GM18873 (cell line): ENCODE data around the gene ZNF709.
A peak's percentile ranks its signal among the peaks of the same experiment; 100 is the strongest.
"Not testable (repeated sequence)": the region's sequence is repeated elsewhere in the genome, so short reads cannot be mapped to it uniquely, and the experiment has no call there.

ENCODE experiments used
- ATAC-seq: cut with Tn5 transposase; IDR thresholded peaks from one replicate; pipeline ENCODE4 v1.9.1; 2021; ENCODE audit warnings: mild to moderate bottlenecking, moderate library complexity, moderate number of reproducible peaks; ENCODE audit not compliant: unreplicated experiment, low FRiP score

Gene ZNF709

GRCh38 chr19:12484371-12485051 lies at the start of gene ZNF709:
TSS of gene ZNF709 (minus strand) at chr19:12484816. CDS start at chr19:12484657, 159 bp downstream.
- ATAC-seq = peak; percentile 83

- ATAC-seq = no peak
Measured at GRCh38 chr19:12527034-12527836, 42.6 kb upstream of the ZNF709 start.

- no peak for ATAC-seq
Measured at GRCh38 chr19:12526542-12526941, 41.9 kb upstream of the ZNF709 start.

- ATAC-seq = no peak
Measured at GRCh38 chr19:12521996-12522395, 37.4 kb upstream of the ZNF709 start.

- no peak for ATAC-seq
Measured at GRCh38 chr19:12513531-12514061, 29.0 kb upstream of the ZNF709 start.

GRCh38 chr19:12497032-12497431 lies 12.4 kb upstream of the ZNF709 start:
- no peak for ATAC-seq

GRCh38 chr19:12496480-12496879 lies 11.9 kb upstream of the ZNF709 start:
- ATAC-seq = no peak

GRCh38 chr19:12495002-12495802 lies 10.6 kb upstream of the ZNF709 start:
- no peak for ATAC-seq

GRCh38 chr19:12494260-12494860 lies 9.7 kb upstream of the ZNF709 start:
- ATAC-seq = no peak

GRCh38 chr19:12486265-12486783 lies 1.7 kb upstream of the ZNF709 start:
- ATAC-seq = not testable (repeated sequence)

- ATAC-seq = no peak
Measured at GRCh38 chr19:12485571-12485970, 955 bp upstream of the ZNF709 start.

GRCh38 chr19:12485052-12485416 lies 418 bp upstream of the ZNF709 start:
- no peak for ATAC-seq

- no peak for ATAC-seq
Measured at GRCh38 chr19:12484011-12484370, 625 bp downstream of the ZNF709 start.

- ATAC-seq = no peak
Measured at GRCh38 chr19:12482509-12482886, 2.1 kb downstream of the ZNF709 start.

GRCh38 chr19:12481781-12482508 lies 2.7 kb downstream of the ZNF709 start:
- no peak for ATAC-seq

GRCh38 chr19:12478234-12478941 lies 6.2 kb downstream of the ZNF709 start:
- ATAC-seq = no peak

GRCh38 chr19:12467651-12468050 lies 17.0 kb downstream of the ZNF709 start:
- ATAC-seq = not testable (repeated sequence)

- no peak for ATAC-seq
Measured at GRCh38 chr19:12465211-12465610, 19.4 kb downstream of the ZNF709 start.

GRCh38 chr19:12464769-12465168 lies 19.8 kb downstream of the ZNF709 start:
- no peak for ATAC-seq
